ENCODE data around the gene DNAH11.
A peak's percentile ranks its signal among the peaks of the same experiment; 100 is the strongest.

DNAH11 gene

GRCh38 chr7:21942955-21943354 is 400.1 kb downstream of the DNAH11 start:
- no peak for DNase-seq

- DNase-seq: no peak
Measured at GRCh38 chr7:21943436-21943835, 400.6 kb downstream of the DNAH11 start.

- peak; percentile 63 for DNase-seq
Measured at GRCh38 chr7:21944616-21945453, 402.0 kb downstream of the DNAH11 start.

GRCh38 chr7:21945454-21946221 is 402.8 kb downstream of the DNAH11 start, which contains the start of gene CDCA7L:
TSS of gene CDCA7L (minus strand) at chr7:21945899. CDS start at chr7:21945804, 95 bp downstream.
- peak; percentile 86 for DNase-seq

GRCh38 chr7:21946222-21946709 is 403.4 kb downstream of the DNAH11 start:
- no peak for DNase-seq

GRCh38 chr7:21947056-21947455 is 404.2 kb downstream of the DNAH11 start:
- DNase-seq: no peak

GRCh38 chr7:21947946-21948345 is 405.1 kb downstream of the DNAH11 start:
- DNase-seq: no peak

- DNase-seq: peak; percentile 30
Measured at GRCh38 chr7:21948364-21948763, 405.5 kb downstream of the DNAH11 start.

- no peak for DNase-seq
Measured at GRCh38 chr7:21948887-21949540, 406.2 kb downstream of the DNAH11 start.

All from hematopoietic multipotent progenitor cell treated with erythropoietin and hydrocortisone succinate and interleukin-3 and kit ligand, for 8 days (in vitro differentiated cells).